Loucy (cell line): ENCODE data around the gene CFAP90.

Experiments used
- H2AFZ ChIP-seq: fragments of 200-600 bp; sonication (generic); 2 replicates; pipeline ENCODE4 v1.6.0; 2016; ENCODE audit warnings: antibody characterized with exemption, mild to moderate bottlenecking, low read length, moderate library complexity
- H3F3A ChIP-seq: fragments of 200-600 bp; 2 replicates; pipeline ENCODE4 v1.6.0; 2016; ENCODE audit warnings: antibody characterized with exemption, low read depth, mild to moderate bottlenecking
- H3K27me3 ChIP-seq: fragments of 200-600 bp; sonication (generic); 2 replicates; pipeline ENCODE4 v1.6.1; 2014; ENCODE audit warnings: low read length, mild to moderate bottlenecking; ENCODE audit not compliant: insufficient read depth, poor library complexity, severe bottlenecking
- H3K36me3 ChIP-seq: fragments of 200-600 bp; sonication (generic); 2 replicates; pipeline ENCODE4 v1.6.1; 2016; ENCODE audit warnings: low read length; ENCODE audit not compliant: insufficient read depth
- H3K4me1 ChIP-seq: fragments of 200-600 bp; sonication (generic); 2 replicates; pipeline ENCODE4 v1.5.1; 2014; ENCODE audit warnings: low read length, mild to moderate bottlenecking; ENCODE audit not compliant: insufficient read depth, poor library complexity, severe bottlenecking
- H3K4me2 ChIP-seq: fragments of 200-600 bp; sonication (generic); 2 replicates; pipeline ENCODE4 v1.6.0; 2014; ENCODE audit warnings: antibody characterized with exemption, low read length, low read depth, mild to moderate bottlenecking; ENCODE audit not compliant: poor library complexity, severe bottlenecking
- H3K4me3 ChIP-seq: fragments of 200-600 bp; sonication (generic); 2 replicates; pipeline ENCODE4 v1.5.1; 2014; ENCODE audit warnings: low read length, mild to moderate bottlenecking, mixed read lengths; ENCODE audit not compliant: poor library complexity, severe bottlenecking
- H3K79me2 ChIP-seq: fragments of 200-600 bp; sonication (generic); 2 replicates; pipeline ENCODE4 v1.6.1; 2014; ENCODE audit warnings: low read length; ENCODE audit not compliant: insufficient read depth
- H3K9ac ChIP-seq: fragments of 200-600 bp; sonication (generic); 2 replicates; pipeline ENCODE4 v1.6.0; 2014; ENCODE audit warnings: mild to moderate bottlenecking, low read depth, low read length, moderate library complexity; ENCODE audit not compliant: poor library complexity, severe bottlenecking
- H3K9me2 ChIP-seq: fragments of 200-600 bp; sonication (generic); replicated peaks from 2 replicates; pipeline ENCODE4 v1.6.1; 2016; ENCODE audit warnings: low read depth, low read length, mixed read lengths
- H3K9me3 ChIP-seq: fragments of 200-600 bp; sonication (generic); 2 replicates; pipeline ENCODE4 v1.6.1; 2014; ENCODE audit warnings: mild to moderate bottlenecking, antibody characterized with exemption, low read length, low read depth; ENCODE audit not compliant: insufficient read depth
- H4K20me1 ChIP-seq: fragments of 200-600 bp; sonication (generic); 2 replicates; pipeline ENCODE4 v1.6.0; 2014; ENCODE audit warnings: antibody characterized with exemption, low read length, mild to moderate bottlenecking; ENCODE audit not compliant: insufficient read depth, poor library complexity, severe bottlenecking
- CTCF ChIP-seq: fragments of 200-600 bp; sonication (generic); conservative IDR thresholded peaks from 2 replicates; pipeline ENCODE4 v1.5.1; 2014; ENCODE audit warnings: mild to moderate bottlenecking, antibody characterized with exemption, low read length
- EZH2phosphoT487 ChIP-seq: fragments of 200-600 bp; IDR thresholded peaks from 2 replicates; pipeline ENCODE4 v1.6.1; 2018; ENCODE audit warnings: antibody characterized with exemption, mild to moderate bottlenecking, moderate library complexity, borderline replicate concordance

Gene CFAP90, protein sequence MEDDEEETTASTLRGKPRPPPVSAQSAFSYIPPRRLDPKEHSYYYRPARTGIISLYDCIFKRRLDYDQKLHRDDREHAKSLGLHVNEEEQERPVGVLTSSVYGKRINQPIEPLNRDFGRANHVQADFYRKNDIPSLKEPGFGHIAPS

GRCh38 chr5:7850395-7851239, at the start of gene CFAP90:
Gene CFAP90 (minus strand): TSS chr5:7851133. CDS start chr5:7851021, 112 bp downstream.
- H4K20me1 ChIP-seq: no peaks in the 10 kb centered on the region
- TF ChIP-seq EZH2phosphoT487: no peak
- TF ChIP-seq CTCF: no peak
- no peaks in the 10 kb centered on the region for H3K36me3 ChIP-seq
- no peak within 1 kb of the TSS for H3K9ac ChIP-seq
- no peak within 1 kb of the TSS for H3K4me3 ChIP-seq
- H3K27me3 ChIP-seq: no peaks in the 10 kb centered on the region
- H3K4me2 ChIP-seq: no peak within 1 kb of the TSS
- H3K79me2 ChIP-seq: no peaks in the 10 kb centered on the region
- peaks cover 11% of the 10 kb centered on the region for H3K4me1 ChIP-seq
- H2AFZ ChIP-seq: 0 out of 2 replicates have a peak within 1 kb of the TSS, but pooled peaks have one; percentile 25
- no peaks in the 10 kb centered on the region for H3K9me2 ChIP-seq
- no peaks in the 10 kb centered on the region for H3K9me3 ChIP-seq
- H3F3A ChIP-seq: no peaks in the 10 kb centered on the region

DNA sequence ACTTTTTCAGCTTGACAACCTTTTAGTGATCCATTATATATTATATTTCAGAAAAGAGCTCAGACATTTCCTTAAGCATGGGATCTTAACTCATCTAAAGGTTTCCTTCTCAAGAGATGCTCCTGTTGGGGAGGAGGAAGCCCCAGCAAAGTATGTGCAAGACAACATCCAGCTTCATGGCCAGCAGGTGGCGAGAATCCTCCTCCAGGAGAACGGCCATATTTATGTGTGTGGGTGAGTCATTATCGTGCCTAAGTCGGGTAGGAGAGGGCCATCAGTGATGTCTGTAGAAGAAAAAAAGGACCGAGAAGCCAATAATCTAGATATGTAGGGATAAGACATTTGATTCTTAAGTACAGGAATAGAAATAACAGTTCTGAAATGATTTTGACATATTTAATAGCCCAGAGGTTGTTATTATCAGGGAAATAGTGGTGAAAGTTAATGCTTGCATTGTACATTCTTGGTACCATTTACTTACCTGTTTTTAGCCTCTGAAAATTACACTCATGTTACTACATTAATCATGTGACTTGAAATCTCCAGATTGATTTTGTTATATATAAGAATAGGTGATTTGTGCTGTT, 46.2 kb upstream of the CFAP90 start:
- H3K9me3 ChIP-seq: no peaks in the 10 kb centered on the region
- H3K9me2 ChIP-seq: no peaks in the 10 kb centered on the region
- peaks cover 92% of the 10 kb centered on the region for H3K36me3 ChIP-seq
- H3K79me2 ChIP-seq: no peaks in the 10 kb centered on the region
- H3K9ac ChIP-seq: no peak overlapping the region
- H3K4me1 ChIP-seq: no peaks in the 10 kb centered on the region
- H3K4me3 ChIP-seq: no peak overlapping the region
- no peaks in the 10 kb centered on the region for H4K20me1 ChIP-seq
- no peaks in the 10 kb centered on the region for H3K27me3 ChIP-seq
- H2AFZ ChIP-seq: no peak overlapping the region
- no peak overlapping the region for H3K4me2 ChIP-seq
- no peaks in the 10 kb centered on the region for H3F3A ChIP-seq
- TF ChIP-seq EZH2phosphoT487 (no peak), CTCF (peak; percentile 60)

GRCh38 chr5:7894860-7895259, 43.9 kb upstream of the CFAP90 start:
- no peak for TF ChIP-seq CTCF
- no peak for TF ChIP-seq EZH2phosphoT487
- Histone ChIP-seq H3K9me2 (no peaks in the 10 kb centered on the region), H3K4me2 (no peak overlapping the region)

More at GRCh38 chr5:7894860-7895259, 43.9 kb upstream of the CFAP90 start:
- Histone ChIP-seq H4K20me1 (no peaks in the 10 kb centered on the region), H3F3A (no peaks in the 10 kb centered on the region), H3K9ac (no peak overlapping the region), H3K4me1 (no peaks in the 10 kb centered on the region), H3K4me3 (no peak overlapping the region), H3K36me3 (peaks cover 86% of the 10 kb centered on the region), H3K79me2 (no peaks in the 10 kb centered on the region), H3K27me3 (no peaks in the 10 kb centered on the region), H3K9me3 (no peaks in the 10 kb centered on the region), H2AFZ (no peak overlapping the region)
